NCI-H510A (cell line): ENCODE measurements around the gene ECEL1.

Experiments
- DNase-seq: peaks from one replicate; lab custom pipeline; 2025; lab: John Stamatoyannopoulos, UW

ECEL1 gene

DNA sequence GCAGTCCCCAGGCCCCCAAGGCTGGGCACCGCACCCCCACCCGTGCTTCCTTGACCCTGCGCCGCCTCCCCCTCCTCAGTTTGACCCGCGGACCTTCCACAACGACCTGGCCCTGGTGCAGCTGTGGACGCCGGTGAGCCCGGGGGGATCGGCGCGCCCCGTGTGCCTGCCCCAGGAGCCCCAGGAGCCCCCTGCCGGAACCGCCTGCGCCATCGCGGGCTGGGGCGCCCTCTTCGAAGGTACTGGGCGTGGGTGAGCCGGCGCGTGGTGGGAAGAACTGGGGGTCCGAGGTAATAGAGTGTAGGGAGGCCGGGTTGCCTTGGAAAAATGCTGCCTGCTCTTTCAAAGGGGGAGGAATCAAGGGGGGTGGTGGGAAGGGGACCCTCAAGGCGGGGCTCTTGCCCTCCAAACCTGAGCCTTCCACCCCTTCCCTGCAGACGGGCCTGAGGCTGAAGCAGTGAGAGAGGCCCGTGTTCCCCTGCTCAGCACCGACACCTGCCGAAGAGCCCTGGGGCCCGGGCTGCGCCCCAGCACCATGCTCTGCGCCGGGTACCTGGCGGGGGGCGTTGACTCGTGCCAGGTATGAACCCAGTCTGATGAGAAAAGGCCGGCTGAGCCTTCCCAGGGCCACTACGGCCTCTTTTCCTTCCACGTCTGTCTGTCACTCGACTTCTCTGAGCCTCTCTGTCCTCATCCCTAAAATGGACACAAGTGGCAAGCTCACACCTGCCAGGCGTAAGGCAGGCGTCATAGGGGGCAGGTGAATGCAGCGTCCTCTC is 35.2 kb upstream of the ECEL1 start:
- no peak for DNase-seq

DNA sequence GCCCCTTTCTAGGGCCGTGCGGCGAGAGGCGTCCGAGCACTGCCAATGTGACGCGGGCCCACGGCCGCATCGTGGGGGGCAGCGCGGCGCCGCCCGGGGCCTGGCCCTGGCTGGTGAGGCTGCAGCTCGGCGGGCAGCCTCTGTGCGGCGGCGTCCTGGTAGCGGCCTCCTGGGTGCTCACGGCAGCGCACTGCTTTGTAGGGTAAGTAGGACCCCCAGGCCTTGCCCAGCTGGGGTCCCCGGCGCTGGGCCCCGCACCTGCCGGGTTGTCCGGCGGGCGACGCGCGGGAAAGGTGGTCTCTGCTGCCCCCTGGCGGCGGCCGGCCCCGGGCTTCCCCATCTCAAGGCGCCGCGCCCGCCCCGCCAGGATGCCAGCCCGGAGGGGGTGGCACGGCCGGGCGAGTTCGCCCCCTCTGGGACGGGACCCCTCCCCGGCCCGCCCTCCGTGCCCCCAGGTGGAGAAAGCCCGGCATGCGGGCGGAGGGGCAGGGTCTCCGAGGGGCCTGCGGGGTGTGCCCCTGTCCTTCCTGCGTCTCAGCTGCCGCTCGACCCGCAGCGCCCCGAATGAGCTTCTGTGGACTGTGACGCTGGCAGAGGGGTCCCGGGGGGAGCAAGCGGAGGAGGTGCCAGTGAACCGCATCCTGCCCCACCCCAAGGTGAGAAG is 34.5 kb upstream of the ECEL1 start:
- no peak for DNase-seq

DNA sequence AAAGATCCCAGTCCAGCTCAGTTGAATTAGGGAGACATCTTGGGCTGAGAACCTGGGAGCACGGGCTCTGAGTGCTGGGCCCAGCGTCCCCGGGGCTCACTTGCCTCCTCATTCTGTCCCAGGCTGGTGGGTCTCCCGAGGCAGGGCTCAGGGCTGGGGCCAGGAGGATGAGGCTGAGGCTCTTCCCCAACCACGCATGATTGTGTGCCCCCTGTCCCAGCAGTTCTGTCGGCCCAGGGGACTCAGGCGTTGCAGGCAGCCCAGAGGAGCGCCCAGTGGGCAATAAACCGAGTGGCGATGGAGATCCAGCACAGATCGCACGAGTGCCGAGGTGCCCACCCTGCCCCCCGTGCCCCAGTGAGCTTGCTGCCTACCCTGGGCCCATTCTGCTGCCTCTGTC is 33.5 kb upstream of the ECEL1 start:
- no peak for DNase-seq

DNA sequence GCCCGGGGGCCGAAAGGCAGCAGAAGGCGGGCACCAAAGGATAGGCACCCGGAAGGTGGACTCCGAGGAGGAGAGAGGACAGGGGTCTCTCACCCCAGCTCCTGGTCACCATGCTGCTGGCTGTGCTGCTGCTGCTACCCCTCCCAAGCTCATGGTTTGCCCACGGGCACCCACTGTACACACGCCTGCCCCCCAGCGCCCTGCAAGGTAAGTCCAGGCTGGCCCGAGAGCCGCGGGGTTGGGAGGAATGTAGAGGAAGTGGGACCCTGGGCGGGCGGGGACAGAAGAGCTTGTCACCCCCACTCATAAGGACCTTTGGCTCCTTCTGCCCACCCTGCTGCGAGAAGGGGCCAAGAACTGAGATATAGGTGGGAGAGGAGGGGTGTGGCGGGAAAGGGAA is 32.9 kb upstream of the ECEL1 start:
- no peak for DNase-seq

DNA sequence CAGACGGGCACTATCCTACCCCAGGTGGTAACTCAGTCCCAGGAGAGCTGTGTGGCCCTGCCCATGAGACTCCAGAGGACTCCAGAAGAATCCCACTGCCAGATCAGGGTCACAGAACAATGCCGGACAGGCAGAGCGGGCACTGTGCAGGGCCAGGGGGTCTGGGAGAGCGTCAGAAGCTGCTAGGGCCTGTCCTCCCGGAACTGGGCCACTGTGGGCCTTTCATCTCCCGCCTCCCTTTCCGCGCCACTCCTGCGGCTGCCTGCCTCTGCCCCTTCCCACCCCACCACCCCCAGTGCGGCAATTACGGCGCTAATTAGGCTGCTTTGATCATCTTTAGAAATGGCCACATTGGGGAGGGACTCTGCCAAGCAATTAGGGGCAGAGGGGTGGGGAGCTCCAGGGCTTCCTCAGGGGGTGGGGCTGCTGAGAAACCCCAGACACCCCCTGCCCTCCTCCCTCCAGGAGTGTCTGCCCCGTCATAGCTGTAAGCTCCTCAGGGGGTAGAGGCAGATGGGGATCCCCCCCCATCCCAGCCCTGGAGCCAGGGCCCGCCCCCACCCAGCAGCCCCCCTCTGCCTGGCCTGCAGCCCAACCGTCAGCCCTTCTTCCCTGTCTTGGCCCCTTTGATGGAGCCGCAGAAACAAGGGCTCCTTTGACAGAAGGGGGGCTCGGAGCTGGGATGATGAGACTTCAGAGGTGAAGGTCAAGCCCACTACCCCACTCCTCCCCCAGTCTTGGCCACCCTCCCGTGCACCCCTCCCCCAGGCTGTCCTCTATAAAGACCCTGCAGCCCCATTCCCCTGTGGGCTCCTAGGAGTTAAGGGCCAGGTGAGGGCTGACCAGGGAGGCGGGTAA is 32.2 kb upstream of the ECEL1 start, which contains the start of gene PRSS56:
Gene PRSS56 (plus strand): TSS at position 808 of the 858 bp plus-strand sequence. CDS start 211 bp downstream, outside the sequence.
- no peak for DNase-seq

DNA sequence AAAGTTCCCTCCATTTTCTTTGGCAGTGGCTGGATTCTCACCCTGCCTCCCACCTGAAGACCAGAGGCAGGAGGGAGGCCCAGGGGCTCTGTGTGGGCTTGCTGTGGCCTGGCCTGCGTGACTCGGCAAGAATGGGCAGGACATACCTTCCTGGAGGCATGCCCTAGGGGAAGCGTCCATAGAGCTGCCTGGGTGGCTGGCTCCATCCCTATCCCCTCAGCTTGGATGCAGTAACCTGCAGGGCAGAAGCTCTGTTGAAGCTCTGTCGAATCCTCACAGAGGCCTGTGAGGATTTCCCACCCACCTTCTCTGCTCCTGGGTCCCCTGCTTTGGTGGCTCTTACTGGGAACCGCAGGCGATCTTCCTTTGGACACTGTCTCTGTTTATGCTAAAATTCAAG is 31.2 kb upstream of the ECEL1 start:
- no peak for DNase-seq

DNA sequence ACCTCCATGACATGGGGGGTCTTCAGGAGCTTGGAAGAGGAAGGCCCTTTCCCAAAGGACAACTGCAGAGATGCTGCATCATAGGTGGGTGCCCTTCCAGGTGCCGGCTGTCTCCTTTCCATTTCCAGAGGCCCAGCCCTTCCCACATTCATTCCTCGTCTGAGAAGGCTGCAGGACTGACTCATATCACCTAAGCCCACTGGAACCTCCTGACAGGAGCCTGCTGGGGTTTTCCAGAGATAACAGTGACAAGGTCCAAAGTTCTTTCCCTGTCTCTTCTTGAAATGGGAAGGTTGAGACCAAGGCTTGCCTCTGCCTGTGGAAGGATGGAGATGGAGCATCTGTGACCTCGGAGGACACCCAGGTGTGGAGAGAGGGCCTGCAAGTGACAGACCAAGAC is 28.9 kb upstream of the ECEL1 start:
- no peak for DNase-seq

DNA sequence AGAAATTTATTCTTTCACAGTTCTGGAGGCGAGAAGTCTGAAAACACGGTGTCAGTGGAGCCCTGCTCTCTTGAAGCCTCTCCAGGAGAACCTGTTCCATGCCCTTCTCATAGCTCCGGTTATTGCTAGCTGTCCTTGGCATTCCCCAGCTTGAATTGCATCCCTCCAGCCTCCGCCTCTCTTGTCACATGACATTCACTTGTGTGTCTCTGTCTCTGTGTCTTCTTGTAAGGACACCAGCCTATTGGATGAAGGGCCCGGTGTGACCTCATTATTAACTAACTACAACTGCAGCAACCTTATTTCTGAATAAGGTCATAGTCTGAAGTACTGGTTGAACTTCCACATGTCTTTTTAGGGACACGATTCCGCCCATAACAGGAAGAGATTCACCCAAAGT is 28.0 kb upstream of the ECEL1 start:
- DNase-seq = no peak

DNA sequence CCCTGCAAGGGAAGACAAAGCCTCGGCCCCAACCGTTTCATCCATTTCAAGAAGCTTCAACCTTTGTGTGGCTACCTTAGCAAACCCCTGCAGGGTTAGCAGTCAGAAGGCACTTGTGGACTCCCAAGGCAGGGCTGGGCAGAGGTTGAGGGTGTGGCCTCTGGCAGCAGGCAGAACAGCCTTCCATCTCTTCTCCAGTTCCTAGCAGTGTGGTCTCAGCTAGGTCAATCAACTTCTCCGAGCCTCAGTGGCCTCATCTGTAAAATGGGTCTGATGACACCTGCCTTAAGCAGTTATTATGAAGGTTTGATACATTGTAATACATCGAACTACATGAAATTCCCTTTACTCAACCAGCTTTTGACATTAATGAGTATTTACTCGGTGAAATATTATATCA is 25.7 kb upstream of the ECEL1 start:
- no peak for DNase-seq

DNA sequence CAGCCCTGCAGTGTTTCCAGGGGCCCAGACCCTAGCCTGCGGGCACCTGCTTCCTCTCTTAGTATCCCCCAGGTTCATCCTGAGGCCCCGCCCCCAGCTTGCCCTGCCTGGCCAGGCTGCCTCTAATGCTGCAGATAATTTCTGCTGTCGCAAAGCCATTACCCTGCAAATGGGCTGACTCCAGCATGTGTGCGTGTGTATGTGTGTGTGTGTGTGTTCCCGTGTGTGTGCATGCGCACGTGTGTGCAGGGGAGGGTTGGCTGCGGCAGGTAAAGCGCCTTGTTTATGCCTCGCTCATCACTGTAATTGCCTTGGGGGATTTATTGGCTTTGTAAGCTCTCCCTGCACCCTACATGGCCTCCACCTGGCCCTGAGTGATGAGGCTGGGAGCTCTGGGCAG is 25.0 kb upstream of the ECEL1 start:
- no peak for DNase-seq

DNA sequence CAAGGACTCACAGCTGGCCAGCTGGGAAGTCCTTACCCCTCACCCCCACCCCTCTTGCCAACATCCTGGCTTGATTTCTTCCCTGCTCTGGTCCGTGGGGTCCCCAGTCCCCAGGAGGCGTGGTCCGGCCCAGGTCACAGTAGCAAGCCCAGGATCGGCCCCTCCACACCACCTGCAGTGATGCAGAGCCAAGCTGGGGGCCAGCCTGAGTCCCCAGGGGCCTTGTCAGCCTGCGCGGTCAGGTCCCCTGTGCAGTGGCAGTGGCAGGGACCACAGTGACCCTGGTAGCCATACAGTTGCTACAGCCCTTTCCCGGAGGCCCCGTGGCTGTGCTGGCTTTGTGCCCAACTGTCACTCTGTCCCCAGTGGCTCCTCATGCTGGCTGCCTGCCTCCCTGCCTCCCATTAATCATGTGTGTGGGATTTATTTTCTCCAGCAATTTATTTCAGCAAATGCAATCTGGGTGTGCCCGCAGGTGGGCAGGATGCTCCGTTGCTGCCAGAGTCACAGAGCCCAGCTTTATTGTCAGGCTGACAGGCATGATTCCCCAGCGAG is 23.8 kb upstream of the ECEL1 start:
- DNase-seq = no peak

DNA sequence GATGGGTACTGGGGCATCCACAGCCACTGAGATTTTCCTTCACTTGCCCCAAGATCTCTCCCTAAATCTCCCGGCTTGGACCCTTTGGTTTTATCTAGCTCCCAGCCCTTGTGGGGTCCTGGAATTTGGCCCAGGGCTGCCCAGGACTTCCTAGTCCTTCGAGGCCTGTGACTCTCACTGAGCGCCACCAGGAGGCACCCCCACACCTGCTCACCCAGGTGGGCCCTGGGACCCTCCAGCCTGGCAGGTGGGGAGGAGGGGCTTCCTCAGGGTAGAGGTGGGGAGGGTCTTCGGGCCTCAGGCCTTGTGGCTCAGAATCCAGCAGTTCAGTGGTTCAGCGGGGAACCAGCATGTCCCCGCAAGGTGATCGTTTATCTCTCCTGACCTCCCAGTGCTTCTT is 20.6 kb upstream of the ECEL1 start:
- DNase-seq = no peak

DNA sequence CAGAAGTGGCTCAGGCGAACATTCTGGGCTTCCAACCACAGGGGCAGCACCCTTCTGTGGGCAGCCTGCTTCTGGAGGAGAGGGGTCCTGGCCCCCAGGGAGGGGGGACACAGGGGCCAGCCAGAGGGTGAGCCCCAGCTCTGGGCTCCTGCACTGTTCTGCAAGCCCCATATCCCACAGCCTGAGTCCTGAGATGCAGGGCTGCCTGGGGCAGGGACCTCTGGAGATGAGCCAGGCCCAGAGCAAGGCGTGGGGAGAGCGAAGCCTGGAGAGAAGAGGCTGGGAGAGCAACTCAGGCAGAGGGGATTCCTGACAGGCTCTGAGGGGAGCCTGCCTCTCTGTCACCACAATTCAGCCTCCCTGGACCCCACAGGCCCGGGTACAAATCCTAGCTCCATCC is 19.1 kb upstream of the ECEL1 start:
- DNase-seq = no peak

DNA sequence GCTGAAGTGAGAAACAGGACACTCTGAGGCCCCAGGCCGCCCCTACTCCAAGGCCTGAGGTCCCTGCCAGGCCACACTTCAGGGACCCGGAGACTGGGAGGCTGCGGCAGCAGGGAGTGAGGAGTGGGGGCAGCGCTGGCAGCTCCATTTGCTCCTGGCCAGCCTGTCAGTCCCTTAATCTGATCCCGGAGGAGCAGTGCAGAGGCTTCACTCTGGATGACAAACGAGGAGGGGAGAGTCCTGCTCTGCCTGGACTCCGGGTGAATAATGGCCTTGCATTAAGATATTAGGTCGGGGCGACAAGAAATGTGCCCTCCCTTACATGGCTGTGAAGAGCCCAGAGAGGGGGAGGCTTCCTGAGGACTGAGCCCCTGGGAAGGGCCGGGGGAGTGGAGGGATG is 18.2 kb upstream of the ECEL1 start:
- DNase-seq = no peak

DNA sequence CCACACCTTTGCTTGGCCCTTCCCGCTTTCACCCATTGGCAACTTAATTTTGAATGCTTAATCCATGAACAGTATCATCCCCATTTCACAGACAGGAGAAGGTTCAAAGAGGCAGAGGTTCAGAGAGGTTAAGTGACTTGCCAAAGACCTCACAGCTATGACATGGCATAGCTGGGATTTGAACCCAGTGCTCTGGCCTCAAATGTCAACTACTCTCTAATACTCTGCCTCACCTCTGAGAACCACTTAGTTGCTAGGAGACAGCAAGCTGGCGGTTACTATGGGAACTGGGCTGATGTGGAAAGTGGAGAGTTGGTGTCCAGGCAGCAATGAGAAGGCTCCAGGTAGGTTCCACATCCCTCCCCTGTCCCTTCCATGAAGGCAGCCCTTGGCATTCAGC is 16.8 kb upstream of the ECEL1 start:
- DNase-seq = peak; percentile 54

DNA sequence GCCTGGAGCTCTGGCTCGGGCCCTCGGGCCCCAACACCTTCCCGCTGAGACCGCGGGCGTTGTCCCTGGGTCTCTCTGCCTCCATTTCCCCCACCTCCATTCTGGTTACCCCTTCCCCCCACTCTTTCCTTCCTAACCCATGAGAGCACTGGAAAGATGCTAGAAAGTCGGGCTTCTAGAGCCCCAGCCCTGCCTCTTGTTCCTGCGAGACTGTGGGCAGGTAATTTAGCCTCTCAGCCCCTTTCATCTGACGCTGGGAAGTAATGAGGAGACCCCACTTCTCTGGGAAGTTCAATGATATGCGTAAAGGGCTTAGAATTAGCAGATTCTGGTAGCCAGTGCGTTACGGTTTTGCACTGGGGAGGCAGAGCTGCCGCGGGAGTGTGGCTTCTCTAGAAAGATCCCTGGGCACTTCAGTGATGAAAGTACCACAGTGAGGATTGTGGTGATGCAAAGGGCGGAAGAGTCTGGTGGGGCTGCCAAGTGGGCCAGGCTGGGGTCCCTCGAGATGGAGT is 16.2 kb upstream of the ECEL1 start:
- DNase-seq = no peak

DNA sequence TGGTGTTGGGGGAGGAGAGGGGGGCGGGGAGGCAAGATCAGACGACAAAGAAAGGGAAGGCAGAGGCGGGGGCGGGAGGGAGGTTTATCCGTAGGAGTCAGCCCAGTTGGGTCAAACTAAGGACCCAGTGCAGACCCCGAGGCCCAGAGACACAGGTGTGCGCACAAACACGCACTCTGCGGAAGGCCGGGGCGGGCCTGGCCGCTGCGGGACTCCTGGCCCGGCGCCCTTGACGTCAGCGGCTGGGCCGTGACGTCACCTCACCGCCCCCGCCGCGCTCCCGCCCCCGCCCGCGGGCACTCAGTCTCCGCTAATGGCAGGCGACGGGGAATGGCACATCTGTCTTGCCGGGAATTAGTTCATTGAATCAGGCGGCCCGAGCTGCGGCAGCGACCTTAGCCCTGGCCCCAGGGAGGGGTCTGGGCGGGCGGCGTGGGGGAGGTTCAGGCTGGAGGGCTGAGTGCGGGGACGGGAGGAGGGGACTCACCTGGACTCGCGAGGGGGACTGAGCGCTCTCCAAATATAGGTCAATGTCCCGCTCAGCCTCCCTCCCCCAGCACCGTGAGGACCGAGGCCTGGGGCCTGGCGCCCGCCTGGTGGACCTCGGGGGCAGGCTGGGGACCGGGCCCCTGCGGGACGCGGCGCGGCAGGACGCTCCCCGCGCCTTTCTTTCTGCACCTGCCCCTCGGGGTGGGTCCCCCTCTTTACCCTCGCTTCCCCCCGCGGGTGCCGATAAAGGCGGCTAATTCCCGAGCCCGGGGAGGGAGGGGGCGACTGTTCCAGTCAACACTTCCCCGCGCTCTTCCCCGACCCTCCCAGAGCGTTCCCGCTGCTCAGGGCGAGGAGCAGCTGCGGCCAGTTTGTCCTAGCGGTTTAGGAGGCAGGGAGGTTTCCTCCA is 15.5 kb upstream of the ECEL1 start:
- DNase-seq = peak; percentile 45

DNA sequence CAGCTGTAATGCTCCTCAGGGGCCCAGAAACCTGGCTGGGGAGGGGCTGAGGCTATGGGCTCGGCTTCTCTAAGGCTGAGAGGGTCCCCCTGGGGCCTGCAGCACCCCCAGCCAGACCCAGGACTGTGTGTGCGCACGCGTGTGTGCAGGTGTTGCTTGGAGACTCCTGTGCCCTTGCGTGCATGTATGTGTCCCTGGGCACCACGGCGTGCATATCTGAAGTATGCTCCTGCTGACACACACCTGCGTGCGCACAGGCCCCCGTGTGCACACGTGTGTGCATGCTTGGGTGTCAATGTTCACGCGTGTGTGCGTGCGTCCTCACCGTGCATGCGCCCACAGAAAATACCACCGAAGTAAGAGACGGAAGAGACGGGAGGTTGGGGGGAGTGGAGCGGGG is 14.9 kb upstream of the ECEL1 start:
- DNase-seq = no peak

DNA sequence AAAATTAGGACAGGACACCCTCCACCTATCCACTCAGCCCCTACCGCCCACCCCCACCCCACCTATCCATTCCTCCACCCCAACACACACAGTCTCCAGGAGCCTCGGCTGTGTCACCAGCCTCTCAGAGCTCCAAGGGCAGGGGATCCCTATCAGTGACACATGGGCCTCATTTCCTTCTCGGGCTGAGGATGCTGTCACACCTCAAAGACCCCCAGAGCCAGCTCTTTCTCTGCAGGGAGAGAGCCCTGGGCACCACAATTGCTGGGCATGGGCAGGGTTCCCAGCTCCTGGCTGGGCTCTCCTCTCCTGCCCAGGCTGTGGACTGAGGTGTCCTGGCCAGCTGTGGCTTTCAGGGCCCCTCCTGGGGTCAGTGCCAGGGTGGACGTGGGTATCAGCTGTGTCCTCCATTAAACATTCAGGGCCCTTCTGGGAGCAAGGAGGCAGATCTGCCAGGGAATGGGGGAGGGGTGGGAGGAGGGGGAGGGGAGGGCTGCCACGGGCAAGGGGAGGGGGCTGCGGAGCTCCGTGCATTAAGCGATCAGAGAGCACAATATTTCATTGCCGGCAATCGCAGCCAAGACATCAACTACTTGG is 14.3 kb upstream of the ECEL1 start:
- DNase-seq = no peak

DNA sequence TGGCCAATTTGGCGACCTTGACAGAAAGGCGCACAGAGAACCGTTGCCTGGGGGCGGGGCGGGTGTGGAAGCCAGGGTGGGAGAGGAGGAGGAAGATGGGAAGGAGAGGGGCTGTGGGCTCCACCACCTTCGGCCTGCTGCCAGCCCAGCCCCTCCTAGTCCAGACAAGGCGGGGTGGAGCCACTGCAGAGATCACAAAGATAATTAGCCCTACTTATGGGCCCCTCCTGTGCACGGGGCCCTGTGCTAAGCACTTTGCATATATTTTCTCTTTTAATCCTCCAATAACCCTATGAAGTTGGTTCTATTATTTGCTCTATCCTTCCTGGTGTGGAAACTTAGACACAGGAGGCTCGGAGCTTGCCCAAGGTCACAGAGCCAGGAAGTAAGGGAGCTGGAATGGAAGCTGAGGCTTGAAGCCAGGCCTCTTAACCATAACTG is 13.7 kb upstream of the ECEL1 start:
- DNase-seq = no peak

DNA sequence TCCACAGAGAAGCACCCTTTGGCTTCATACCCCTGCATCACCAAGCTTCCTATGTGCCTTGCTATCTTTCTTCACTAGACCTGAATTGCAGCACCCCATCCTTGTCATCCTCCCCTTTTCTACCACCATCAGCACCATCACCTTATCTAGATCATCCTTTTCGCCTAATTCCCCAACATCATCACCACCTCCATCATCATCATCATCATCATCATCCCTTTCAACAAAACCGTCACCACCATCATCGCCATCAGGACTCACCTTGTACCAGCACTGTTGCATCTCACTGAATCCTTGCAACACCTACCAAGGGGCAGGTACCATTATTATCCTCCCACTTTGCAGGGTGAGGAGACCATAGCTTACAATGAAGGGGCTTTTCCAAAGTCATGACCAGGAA is 10.8 kb upstream of the ECEL1 start:
- no peak for DNase-seq
